GM18502 (cell line): ENCODE results near the gene SSR2.

Source experiments
- ATAC-seq: cut with Tn5 transposase; IDR thresholded peaks from one replicate; pipeline ENCODE4 v1.9.1; 2021; ENCODE audit warnings: mild to moderate bottlenecking; ENCODE audit not compliant: unreplicated experiment, poor library complexity

The SSR2 gene

GRCh38 chr1:156020293-156021092 is at the start of gene SSR2:
TSS of gene SSR2 (minus strand) at chr1:156020951. CDS start at chr1:156020167, 784 bp downstream.
- ATAC-seq, result peak; percentile 96

- no peak for ATAC-seq
Observed at GRCh38 chr1:156070548-156070947, 49.8 kb upstream of the SSR2 start.

DNA sequence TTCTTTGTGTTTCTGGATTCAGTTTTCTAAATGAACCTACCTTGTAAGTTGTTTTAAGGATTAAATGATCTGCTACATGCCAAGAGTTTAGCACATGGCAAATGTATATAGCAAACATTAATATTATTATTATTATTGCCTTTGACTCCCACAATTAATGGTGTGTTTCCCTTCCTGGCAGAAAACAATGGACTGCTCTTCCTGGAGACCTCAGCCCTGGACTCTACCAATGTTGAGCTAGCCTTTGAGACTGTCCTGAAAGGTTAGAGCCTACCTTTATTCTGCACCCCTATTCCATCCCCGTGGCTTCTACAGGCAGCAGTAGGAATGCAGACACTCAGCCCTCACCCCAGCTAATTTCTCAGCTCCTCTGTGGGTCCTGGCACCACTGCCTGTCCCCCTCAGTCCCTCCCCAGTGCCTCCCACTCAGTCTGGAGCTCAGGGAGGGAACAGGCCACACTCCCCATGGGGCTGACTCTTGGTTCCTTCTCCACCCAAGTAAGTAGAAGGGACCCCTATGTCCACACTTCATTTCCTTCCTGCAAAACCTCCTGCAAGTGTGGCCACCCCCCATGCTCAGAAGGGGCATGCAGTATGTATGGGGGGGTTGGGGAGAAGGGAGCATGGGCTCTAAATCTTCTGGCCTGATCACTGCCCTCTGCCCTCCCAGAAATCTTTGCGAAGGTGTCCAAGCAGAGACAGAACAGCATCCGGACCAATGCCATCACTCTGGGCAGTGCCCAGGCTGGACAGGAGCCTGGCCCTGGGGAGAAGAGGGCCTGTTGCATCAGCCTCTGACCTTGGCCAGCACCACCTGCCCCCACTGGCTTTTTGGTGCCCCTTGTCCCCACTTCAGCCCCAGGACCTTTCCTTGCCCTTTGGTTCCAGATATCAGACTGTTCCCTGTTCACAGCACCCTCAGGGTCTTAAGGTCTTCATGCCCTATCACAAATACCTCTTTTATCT is 49.0 kb upstream of the SSR2 start:
- ATAC-seq, result no peak

- ATAC-seq, result no peak
Observed at GRCh38 chr1:156067262-156067661, 46.5 kb upstream of the SSR2 start.

DNA sequence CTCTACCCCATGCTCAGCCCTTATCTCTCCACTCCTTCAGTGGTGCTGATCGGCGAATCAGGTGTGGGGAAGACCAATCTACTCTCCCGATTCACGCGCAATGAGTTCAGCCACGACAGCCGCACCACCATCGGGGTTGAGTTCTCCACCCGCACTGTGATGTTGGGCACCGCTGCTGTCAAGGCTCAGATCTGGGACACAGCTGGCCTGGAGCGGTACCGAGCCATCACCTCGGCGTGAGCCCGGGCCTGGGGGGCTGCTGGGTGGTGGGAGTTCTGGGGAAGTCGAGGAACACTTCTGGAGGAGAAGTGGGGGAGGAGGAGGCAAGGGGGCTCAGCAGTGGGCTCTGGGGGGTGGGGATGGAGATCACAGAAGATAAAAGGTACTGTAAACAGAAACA is 45.1 kb upstream of the SSR2 start:
- ATAC-seq, result no peak

DNA sequence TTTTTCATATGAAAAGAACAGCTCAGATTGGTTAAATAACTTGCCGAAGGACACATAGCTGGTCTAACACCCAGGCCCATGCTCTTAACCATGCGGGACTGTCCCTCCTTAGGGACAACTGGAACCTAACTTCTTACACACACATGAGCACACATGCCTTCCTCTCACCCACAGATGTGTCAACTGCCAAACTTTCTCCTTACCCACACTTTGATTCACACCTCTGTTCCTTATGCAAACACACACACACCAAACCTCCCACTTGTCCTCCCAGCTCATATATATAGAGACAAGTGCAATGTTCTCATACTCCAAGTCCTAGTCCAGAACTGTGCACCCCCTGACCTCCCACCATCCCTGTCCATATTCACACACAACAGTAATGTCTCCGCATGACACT is 44.5 kb upstream of the SSR2 start:
- no peak for ATAC-seq

DNA sequence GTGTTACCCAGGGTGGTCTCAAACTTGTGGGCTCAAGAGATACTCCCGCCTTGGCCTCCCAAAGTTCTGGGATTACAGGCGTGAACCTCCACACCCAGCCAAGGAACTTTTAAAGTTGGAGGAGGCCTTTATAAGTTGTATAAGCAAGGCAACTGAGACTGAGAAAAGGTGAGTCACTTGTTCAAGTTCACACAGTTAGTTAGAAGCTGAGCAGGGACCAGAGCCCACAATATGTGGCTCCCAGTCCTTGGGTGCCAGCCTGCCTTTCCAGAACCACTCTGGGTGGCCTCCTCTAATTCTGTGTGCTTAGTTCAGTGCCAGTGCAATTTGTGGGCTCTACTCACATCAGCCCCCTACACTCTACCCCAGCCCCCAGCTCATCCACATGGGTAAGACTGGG is 43.9 kb upstream of the SSR2 start:
- ATAC-seq, result no peak

DNA sequence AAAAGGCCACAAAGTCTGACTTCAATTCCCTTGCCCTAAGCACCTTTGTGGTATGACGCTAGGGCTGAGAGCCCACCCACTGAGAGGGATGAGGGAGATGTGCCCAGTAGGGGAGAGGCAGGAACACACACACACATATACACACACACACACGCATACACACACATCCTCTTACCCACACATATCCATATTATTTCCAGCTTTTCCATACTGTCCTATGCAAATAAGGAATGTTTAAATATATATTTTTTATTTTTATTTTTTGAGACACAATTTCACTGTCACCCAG is 43.2 kb upstream of the SSR2 start:
- no peak for ATAC-seq

- no peak for ATAC-seq
Observed at GRCh38 chr1:156062189-156062588, 41.4 kb upstream of the SSR2 start.

DNA sequence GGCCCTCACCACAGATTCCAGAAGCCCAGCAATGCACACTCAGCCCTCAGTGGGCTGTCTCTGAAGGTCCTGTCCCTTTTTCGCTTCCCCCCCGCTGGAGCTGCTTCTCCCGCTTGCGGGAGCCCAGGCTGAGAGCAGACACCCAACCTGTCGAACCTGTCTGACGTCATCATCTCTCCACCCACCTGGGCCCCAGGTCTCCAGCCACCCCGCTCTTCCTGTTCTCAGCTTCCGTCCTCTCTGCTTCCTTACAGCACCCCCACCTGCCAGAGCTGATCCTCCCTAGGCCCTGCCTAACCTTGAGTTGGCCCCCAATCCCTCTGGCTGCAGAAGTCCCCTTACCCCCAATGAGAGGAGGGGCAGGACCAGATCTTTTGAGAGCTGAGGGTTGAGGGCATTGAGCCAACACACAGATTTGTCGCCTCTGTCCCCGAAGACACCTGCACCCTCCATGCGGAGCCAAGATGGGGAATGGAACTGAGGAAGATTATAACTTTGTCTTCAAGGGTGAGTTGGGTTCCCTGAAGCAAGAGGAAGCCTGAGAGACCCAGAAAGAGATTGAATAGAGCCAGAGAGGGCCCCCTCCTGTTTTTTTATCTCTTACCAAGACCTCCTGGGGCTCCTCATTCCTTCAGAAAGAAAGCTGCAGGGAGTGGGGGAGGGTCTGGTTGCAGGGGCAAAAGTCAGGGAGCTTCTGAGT is 40.3 kb upstream of the SSR2 start, which contains the start of gene RAB25:
RAB25 (plus strand) TSS at position 224 of the 700 bp plus-strand sequence; CDS start at position 465, 241 bp downstream.
- no peak for ATAC-seq

DNA sequence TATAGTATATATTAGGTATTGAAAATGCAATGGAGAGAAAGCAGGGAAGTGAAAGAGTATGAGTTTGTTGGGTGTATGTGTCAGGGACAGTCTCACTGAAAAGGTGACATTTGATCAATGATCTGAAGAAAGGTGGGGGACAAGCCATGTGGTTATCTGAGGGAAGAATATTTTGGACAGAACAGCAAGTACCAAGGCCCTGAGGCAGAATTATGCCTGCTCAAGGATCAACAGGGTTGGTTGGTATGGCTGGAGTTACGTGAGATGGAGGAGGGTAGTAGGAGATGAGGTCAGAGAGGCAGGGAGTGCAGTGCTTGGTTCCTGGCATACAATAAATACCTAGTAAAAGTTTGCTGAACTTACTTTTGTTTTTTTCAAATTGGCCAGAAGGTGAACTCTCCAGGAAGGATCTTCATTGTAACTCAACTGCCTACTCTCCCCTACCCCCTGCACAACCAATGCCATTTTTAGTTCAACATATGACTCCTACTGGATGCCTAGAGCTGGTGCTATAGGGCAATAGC is 35.6 kb upstream of the SSR2 start:
- ATAC-seq, result no peak

DNA sequence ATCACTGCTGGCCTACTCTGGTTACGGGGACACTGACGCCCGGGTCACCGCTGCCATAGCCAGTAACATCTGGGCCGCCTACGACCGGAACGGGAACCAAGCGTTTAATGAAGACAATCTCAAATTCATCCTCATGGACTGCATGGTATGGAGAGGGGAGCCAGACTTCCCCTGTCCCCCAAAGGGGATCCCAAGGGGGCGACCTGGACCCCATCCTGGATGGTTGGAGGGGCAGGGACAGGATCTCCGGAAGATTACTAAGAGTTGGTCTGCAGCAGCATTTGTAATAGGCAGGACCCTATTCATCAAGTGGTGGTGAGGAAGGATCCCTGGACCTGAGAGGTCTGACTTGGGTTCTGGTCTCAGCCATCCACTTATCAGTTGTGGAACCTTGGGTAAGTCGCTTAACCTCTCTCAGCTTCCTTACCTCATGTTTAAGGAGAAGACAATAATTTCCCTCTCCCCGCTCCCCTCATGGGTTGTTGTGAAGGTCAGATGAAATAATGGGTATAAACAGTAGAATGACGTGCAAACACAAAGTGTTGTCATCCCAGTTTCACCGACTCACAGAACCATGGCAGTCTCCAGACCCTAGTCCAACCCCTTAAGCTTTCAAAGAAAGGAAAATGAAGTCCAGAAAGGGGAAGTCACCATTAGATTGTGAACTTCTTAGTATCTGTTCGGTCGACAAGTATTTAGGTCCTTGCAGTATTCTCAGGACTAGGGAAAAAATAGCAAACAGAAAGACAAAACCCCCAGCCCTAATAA is 34.7 kb upstream of the SSR2 start:
- no peak for ATAC-seq

DNA sequence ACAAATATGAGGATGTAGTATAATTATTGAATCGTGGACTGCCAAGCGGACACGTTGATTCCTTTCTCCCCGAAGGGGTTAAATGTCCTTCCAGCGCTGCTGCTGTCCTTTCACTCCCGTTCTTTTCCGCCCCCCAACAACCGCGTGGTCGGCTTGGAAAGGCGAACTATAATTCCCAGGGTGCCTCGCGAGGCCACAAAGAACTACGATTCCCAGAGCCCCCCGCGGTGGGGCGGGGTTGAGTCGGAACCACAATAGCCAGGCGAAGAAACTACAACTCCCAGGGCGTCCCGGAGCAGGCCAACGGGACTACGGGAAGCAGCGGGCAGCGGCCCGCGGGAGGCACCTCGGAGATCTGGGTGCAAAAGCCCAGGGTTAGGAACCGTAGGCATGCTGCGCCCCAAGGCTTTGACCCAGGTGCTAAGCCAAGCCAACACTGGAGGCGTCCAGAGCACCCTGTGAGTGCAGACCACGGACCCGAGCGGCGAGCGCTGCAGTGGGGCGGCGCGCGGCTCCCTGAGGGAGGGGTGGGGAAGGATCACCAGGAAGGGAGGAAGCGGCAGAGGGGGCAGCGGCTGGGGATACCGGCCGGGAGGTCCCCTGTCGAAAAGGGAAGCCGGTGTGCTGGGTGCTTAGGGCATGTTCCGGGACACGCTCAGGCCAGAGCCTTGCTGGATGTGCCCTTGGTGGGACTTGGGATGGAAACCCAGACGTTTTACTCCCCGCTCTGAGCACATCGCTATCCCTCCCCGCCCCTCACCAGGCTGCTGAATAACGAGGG is 33.9 kb upstream of the SSR2 start, which contains the start of gene LAMTOR2:
LAMTOR2 (plus strand) TSS at position 283 of the 781 bp plus-strand sequence; CDS start at position 391, 108 bp downstream.
- ATAC-seq, result peak; percentile 69

DNA sequence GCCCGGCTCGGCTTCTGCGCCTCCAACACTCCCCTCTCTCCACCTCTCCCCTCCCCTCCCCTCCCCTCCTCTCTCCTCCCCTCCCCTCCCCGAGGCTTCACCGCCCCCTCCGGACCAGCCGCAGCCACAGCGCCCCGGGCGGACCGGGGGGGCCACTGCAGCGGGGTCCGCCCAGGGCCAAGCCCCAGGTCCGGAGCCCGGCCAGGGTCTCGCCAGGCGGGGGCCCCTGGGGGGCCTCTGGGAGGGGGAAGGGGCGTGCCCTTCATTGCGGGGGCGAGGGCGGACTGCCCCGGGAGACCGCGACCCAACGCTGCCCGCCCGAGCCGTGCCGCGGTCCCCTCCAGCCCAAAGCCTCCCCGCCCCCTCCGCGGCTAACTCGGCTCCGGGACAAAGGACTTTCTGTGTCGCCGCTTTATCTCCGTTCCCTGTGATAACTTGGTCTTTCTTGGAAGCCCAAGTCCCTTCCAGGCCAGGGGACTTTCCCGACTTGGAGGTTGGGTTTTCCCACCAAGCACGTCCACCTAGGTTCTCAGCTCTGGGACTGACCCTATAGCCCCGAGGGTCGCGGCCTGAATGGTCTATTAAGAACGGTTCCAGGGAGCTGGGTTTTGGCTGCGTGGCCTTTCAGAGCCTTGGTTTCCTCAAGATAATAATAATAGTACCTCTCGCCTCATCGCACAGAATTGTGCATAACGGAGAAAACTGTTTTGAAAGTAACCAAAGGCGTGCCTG is 33.2 kb upstream of the SSR2 start, which contains the start of gene UBQLN4:
UBQLN4 (minus strand) TSS at position 31 of the 732 bp plus-strand sequence. CDS start 97 bp downstream, outside the sequence.
- peak; percentile 38 for ATAC-seq

- ATAC-seq, result peak; percentile 15
Observed at GRCh38 chr1:156052862-156053767, 32.4 kb upstream of the SSR2 start.

DNA sequence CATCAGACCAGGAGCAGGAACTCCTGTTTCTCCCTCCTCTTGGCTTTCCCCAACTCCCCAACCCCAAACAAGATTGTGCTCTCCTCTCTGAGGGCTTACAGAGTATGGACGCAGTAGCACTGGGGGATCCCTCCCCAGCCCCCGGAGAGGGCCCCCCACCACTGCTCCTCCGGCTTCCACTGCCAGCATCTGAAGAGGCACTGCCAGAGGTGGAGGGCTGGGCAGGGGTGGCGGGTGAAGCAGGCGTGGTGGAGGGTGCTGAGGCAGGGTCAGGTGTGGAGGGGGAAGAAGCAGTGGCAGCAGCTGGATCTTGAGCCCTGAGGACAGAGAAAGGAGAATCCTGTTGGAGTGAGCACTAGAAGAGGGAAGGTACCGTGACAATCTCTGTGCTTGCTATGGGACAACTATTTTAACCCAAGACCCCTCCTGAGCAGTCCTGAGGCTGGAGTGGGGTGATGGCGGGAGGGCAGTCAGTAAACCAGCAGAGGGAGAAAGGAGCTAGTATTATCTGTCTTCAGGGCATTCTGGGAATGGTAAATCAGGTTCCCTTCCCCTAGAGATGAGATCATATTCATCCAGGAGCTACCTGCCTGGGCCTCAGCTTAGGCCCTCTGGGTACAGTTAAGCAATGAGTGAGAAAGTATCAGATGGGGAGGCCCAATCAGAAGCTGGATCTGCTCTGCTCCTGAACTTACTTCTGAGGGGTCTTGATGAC is 30.4 kb upstream of the SSR2 start:
- ATAC-seq, result no peak
